Measurements from ENCODE around the gene SDE2.

- TF ChIP-seq CTCF (IDR thresholded peaks at IDR 0.05), result no peak
- no peak for TF ChIP-seq POLR2A (IDR thresholded peaks at IDR 0.05)
- TF ChIP-seq EP300 (IDR thresholded peaks at IDR 0.05), result no peak
- TF ChIP-seq POLR2AphosphoS5 (IDR thresholded peaks at IDR 0.05), result no peak
These were observed 41.1 kb downstream of the SDE2 start for GRCh38 chr1:225958041-225958440.
